Hematopoietic multipotent progenitor cell treated with erythropoietin and hydrocortisone succinate and interleukin-3 and kit ligand, for 15 days (in vitro differentiated cells): ENCODE data around the gene PSD.

Experiments used
- DNase-seq: peaks from one replicate; pipeline ENCODE4 v3.0.0-alpha.2; 2015; ENCODE audit warnings: low spot score

Gene PSD

GRCh38 chr10:102384053-102384452, 34.5 kb downstream of the PSD start:
- no peak for DNase-seq

- no peak for DNase-seq
These were observed 35.7 kb downstream of the PSD start for GRCh38 chr10:102382871-102383270.

GRCh38 chr10:102381983-102382382, 36.6 kb downstream of the PSD start:
- DNase-seq = no peak

GRCh38 chr10:102379383-102379782, 39.2 kb downstream of the PSD start:
- DNase-seq = no peak

- DNase-seq = no peak
These were observed 41.7 kb downstream of the PSD start for GRCh38 chr10:102376901-102377300.

GRCh38 chr10:102375867-102376266, 42.7 kb downstream of the PSD start:
- no peak for DNase-seq

GRCh38 chr10:102375250-102375649, 43.3 kb downstream of the PSD start:
- DNase-seq = no peak

GRCh38 chr10:102371295-102371694, 47.3 kb downstream of the PSD start:
- no peak for DNase-seq

- no peak for DNase-seq
These were observed 50.5 kb downstream of the PSD start for GRCh38 chr10:102368077-102368476.

GRCh38 chr10:102367441-102367840, 51.1 kb downstream of the PSD start:
- no peak for DNase-seq

GRCh38 chr10:102358712-102359382, 59.7 kb downstream of the PSD start:
- no peak for DNase-seq

- no peak for DNase-seq
These were observed 64.1 kb downstream of the PSD start for GRCh38 chr10:102354451-102354850.
